Aorta (tissue), 5 donors: ENCODE results near the gene RPS16. TPM values are rescaled to one million over a fixed set of nuclear protein-coding genes. Genes with fewer than 3 reads are reported as not detected.
A peak's percentile ranks its signal among the peaks of the same experiment; 100 is the strongest.

ENCODE experiments used
- ATAC-seq: fragments of 200-7000 bp; cut with Tn5 transposase; one replicate; pipeline ENCODE4 v1.9.1; 2022; ENCODE audit warnings: moderate library complexity; ENCODE audit not compliant: low FRiP score
- DNase-seq, 2 donors: peaks; one replicate each; pipeline ENCODE4 v3.0.0-alpha.2; 2020
- H3K27ac ChIP-seq, 2 donors: one replicate each; pipeline ENCODE4 v1.5.1; 2013; ENCODE audit warnings: low read length in 2 of 2, mild to moderate bottlenecking in 2 of 2, moderate library complexity in 2 of 2, control low read depth in 1 of 2, inconsistent platforms in 1 of 2, low read depth in 1 of 2
- H3K27me3 ChIP-seq, 2 donors: one replicate each; pipeline ENCODE4 v1.6.1; 2013; ENCODE audit warnings: control low read depth in 1 of 2, low read length in 1 of 2, mild to moderate bottlenecking in 1 of 2, moderate library complexity in 1 of 2; ENCODE audit not compliant: insufficient read depth in 2 of 2, control insufficient read depth in 1 of 2
- H3K36me3 ChIP-seq, 2 donors: one replicate each; pipeline ENCODE4 v1.6.1; 2013; ENCODE audit warnings: control low read depth in 1 of 2, low read length in 1 of 2, mild to moderate bottlenecking in 1 of 2; ENCODE audit not compliant: insufficient read depth in 2 of 2, control insufficient read depth in 1 of 2
- H3K4me1 ChIP-seq, 2 donors: one replicate each; pipeline ENCODE4 v1.6.1; 2013; ENCODE audit warnings: low read length in 2 of 2, control low read depth in 1 of 2, mild to moderate bottlenecking in 1 of 2, moderate library complexity in 1 of 2; ENCODE audit not compliant: insufficient read depth in 2 of 2, control insufficient read depth in 1 of 2
- H3K4me3 ChIP-seq, 2 donors: one replicate each; pipeline ENCODE4 v1.5.1; 2013; ENCODE audit warnings: low read length in 2 of 2, control low read depth in 1 of 2, mild to moderate bottlenecking in 1 of 2
- H3K9me3 ChIP-seq: one replicate; pipeline ENCODE4 v1.6.1; 2013; ENCODE audit warnings: mild to moderate bottlenecking, low read length; ENCODE audit not compliant: control insufficient read depth
- whole genome bisulfite sequencing, 2 donors: extraction: QIAGEN DNeasy Blood & Tissue Kit; methylation state at CpG; one replicate each; pipeline ENCODE4 v1.1.7; 2013; 5-methylcytosine and 5-hydroxymethylcytosine counted together
- intact Hi-C, 2 donors: fragments of 100-400 bp; cut with DNase I; formaldehyde crosslinking; loops; one replicate each; pipeline versions ENCODE4 v1.14.2 to v1.15.0; 2022
- polyA plus RNA-seq, 2 donors: library from polyadenylated mRNA; stranded (reverse); fragments of 200-250 nt; gene quantifications; one replicate each; pipeline ENCODE4 v1.2.3, GENCODE V29; 2013
- total RNA-seq, 2 donors: library from RNA; stranded (reverse); fragmentation: NEBNext Ultra II Directional; extraction: Animal tissue kit (Norgen Biotek cat#: 25700); gene quantifications; one replicate each; pipeline ENCODE4 v1.2.1, GENCODE V29; 2021
- donor health status: healthy with polysubstance abuse.
- donor health status: Bipolar disorder and iron deficiency.
- donor health status: DM: no; HTN: no; CAD: no.
- donor health status: DM: no; HTN: no; CAD: no.
- donor health status: DM: yes; HTN: yes; CAD: no.

Gene RPS16
- total and polyA plus RNA-seq, 4 donors = 1,268 to 4,459 (median 2,272) TPM

- DNase-seq (no peak), ATAC-seq (no peak)
- Histone ChIP-seq H3K9me3 (no peaks in the 10 kb centered on the region), H3K36me3 (peaks cover 0 to 4% of the 10 kb centered on the region in 2 donors), H3K4me1 (no peaks in the 10 kb centered on the region), H3K27me3 (no peaks in the 10 kb centered on the region), H3K27ac (peak overlapping the region; percentile 6 to 80), H3K4me3 (peak overlapping the region; percentile 75 to 89)
- 0% methylated on average over 24 of the region's 24 CpGs for WGBS, 2 donors
- intact Hi-C loops = loop anchor here (1.0 to 2.0 kb wide), 3 partner anchors 16 to 32 kb away; partner anchors contain the start of gene SUPT5H (in 1 of the 2)
Measured at GRCh38 chr19:39412867-39413271, 22.9 kb downstream of the RPS16 start.

- Histone ChIP-seq H3K4me3 (peak within 1 kb of the TSS; percentile 75 to 89), H3K9me3 (no peaks in the 10 kb centered on the region), H3K36me3 (peaks cover 0 to 2% of the 10 kb centered on the region in 2 donors), H3K27me3 (no peaks in the 10 kb centered on the region), H3K4me1 (no peaks in the 10 kb centered on the region), H3K27ac (peak within 1 kb of the TSS; percentile 6 to 92)
- peak; percentile 67 for ATAC-seq
- 0% methylated on average over 52 to 60 of the region's 60 CpGs for WGBS, 2 donors
- DNase-seq = peak; percentile 98
- intact Hi-C loops = loop anchor here (1.0 to 2.0 kb wide), 3 partner anchors 15 to 33 kb away; partner anchors contain the start of gene SUPT5H (in 1 of the 2)
Measured at GRCh38 chr19:39412100-39412866, 23.5 kb downstream of the RPS16 start, which contains the start of gene PLEKHG2. Gene PLEKHG2 (plus strand): TSS chr19:39412669. CDS start chr19:39414087, 1,418 bp downstream.

GRCh38 chr19:39411832-39412099 is 24.0 kb downstream of the RPS16 start:
- H3K9me3 ChIP-seq = no peaks in the 10 kb centered on the region
- intact Hi-C loops = loop anchor here (1.0 to 2.0 kb wide), 4 partner anchors 14 to 33 kb away; partner anchors contain the start of gene SUPT5H (in 1 of the 2)
- H3K4me1 ChIP-seq = no peaks in the 10 kb centered on the region
- peaks cover 0 to under 1% of the 10 kb centered on the region in 2 donors for H3K27me3 ChIP-seq
- H3K27ac ChIP-seq = peak overlapping the region in 1 of 2 donors; percentile 11
- H3K4me3 ChIP-seq = no peak overlapping the region
- ATAC-seq (peak; percentile 33), DNase-seq (peak; percentile 93 to 97)
- WGBS, 2 donors = 0% methylated on average over 7 of the region's 7 CpGs
- H3K36me3 ChIP-seq = peaks cover 0 to 2% of the 10 kb centered on the region in 2 donors

- Histone ChIP-seq H3K27me3 (peaks cover 0 to 2% of the 10 kb centered on the region in 2 donors), H3K4me3 (peak overlapping the region in 1 of 2 donors; percentile 89), H3K9me3 (no peaks in the 10 kb centered on the region), H3K36me3 (peaks cover 0 to 2% of the 10 kb centered on the region in 2 donors), H3K4me1 (no peaks in the 10 kb centered on the region), H3K27ac (peak overlapping the region; percentile 92 to 97)
- DNase-seq = peak; percentile 74 to 90
- intact Hi-C loops = loop anchor here in 1 of 2 donors (2.0 kb wide), 1 partner anchor 14 kb away; no protein-coding TSS in a partner anchor
- no peak for ATAC-seq
- 5 to 8% methylated on average over 9 of the region's 9 CpGs for WGBS, 2 donors
Measured at GRCh38 chr19:39411081-39411831, 24.5 kb downstream of the RPS16 start.

GRCh38 chr19:39410831-39411080 is 25.0 kb downstream of the RPS16 start:
- Histone ChIP-seq H3K36me3 (peaks cover 0 to 2% of the 10 kb centered on the region in 2 donors), H3K4me1 (no peaks in the 10 kb centered on the region), H3K9me3 (no peaks in the 10 kb centered on the region), H3K27ac (peak overlapping the region; percentile 92 to 97), H3K27me3 (peaks cover 0 to 2% of the 10 kb centered on the region in 2 donors), H3K4me3 (peak overlapping the region; percentile 79 to 89)
- intact Hi-C loops = loop anchor here in 1 of 2 donors (2.0 kb wide), 1 partner anchor 14 kb away; no protein-coding TSS in a partner anchor
- no peak for ATAC-seq
- DNase-seq = no peak
- WGBS, 2 donors = 33 to 48% methylated on average over 1 of the region's 1 CpG

- Histone ChIP-seq H3K27me3 (peaks cover 0 to 2% of the 10 kb centered on the region in 2 donors), H3K36me3 (peaks cover 0 to 2% of the 10 kb centered on the region in 2 donors), H3K4me1 (no peaks in the 10 kb centered on the region), H3K4me3 (peak overlapping the region; percentile 79 to 89), H3K9me3 (no peaks in the 10 kb centered on the region), H3K27ac (peak overlapping the region; percentile 92 to 97)
- ATAC-seq = peak; percentile 19
- 1% methylated on average over 25 to 35 of the region's 35 CpGs for WGBS, 2 donors
- intact Hi-C loops = loop anchor here in 1 of 2 donors (2.0 kb wide), 1 partner anchor 13 kb away; no protein-coding TSS in a partner anchor
- peak; percentile 91 to 95 for DNase-seq
Measured at GRCh38 chr19:39410017-39410830, 25.5 kb downstream of the RPS16 start.

GRCh38 chr19:39409208-39410016 is 26.3 kb downstream of the RPS16 start:
- Histone ChIP-seq H3K27ac (peak overlapping the region; percentile 96 to 97), H3K4me3 (peak overlapping the region; percentile 79 to 89), H3K27me3 (peaks cover 0 to 2% of the 10 kb centered on the region in 2 donors), H3K4me1 (no peaks in the 10 kb centered on the region), H3K9me3 (no peaks in the 10 kb centered on the region), H3K36me3 (peaks cover 0 to 2% of the 10 kb centered on the region in 2 donors)
- intact Hi-C loops = loop anchor here (2.0 to 10.0 kb wide), 2 partner anchors 13 to 1155 kb away; partner anchors contain the start of gene PPP1R14A (in 2 of the 2)
- peak; percentile 94 to 97 for DNase-seq
- WGBS, 2 donors = 0 to 1% methylated on average over 52 of the region's 52 CpGs
- peak; percentile 48 for ATAC-seq
